ENCODE results near the gene DNAJB9.

GRCh38 chr7:108525327-108525984, 44.2 kb upstream of the DNAJB9 start:
- TF ChIP-seq CTCF (IDR thresholded peaks at IDR 0.05) (no peak), POLR2AphosphoS5 (IDR thresholded peaks at IDR 0.05; ENCODE audit: insufficient read depth in 1 of 2, low read depth in 1 of 2) (no peak)

All from vagina (tissue), 2 donors.